AG04450 (cell line): ENCODE data around the gene MCF2L. TPM values are rescaled to one million over a fixed set of nuclear protein-coding genes. Genes with fewer than 3 reads are reported as not detected.

Source experiments
- CTCF ChIA-PET: fragments of 300-600, 350-600 bp; formaldehyde crosslinking; extraction: SDS; loops from one replicate; lab custom pipeline; 2022; ENCODE audit warnings: antibody characterized with exemption, inconsistent platforms; lab: Charles Lee
- POLR2A ChIA-PET: fragments of 350-600 bp; formaldehyde crosslinking; extraction: SDS; loops from one replicate; lab custom pipeline; 2021; ENCODE audit warnings: antibody characterized with exemption, inconsistent platforms; lab: Yijun Ruan, JAX
- DNase-seq: peaks from one replicate; pipeline ENCODE4 v3.0.0-alpha.2; 2011; ENCODE audit warnings: low read depth, low spot score
- H3K27ac ChIP-seq: one replicate; pipeline ENCODE4 v1.5.1; 2012; ENCODE audit warnings: low read depth, low read length, control low read depth
- H3K27me3 ChIP-seq: one replicate; pipeline ENCODE4 v1.6.0; 2012; ENCODE audit warnings: low read length; ENCODE audit not compliant: control insufficient read depth, insufficient read depth
- H3K4me3 ChIP-seq: 2 replicates; pipeline ENCODE4 v1.5.1; 2011; ENCODE audit warnings: mild to moderate bottlenecking, low read depth, low read length, control low read depth
- H3K9me3 ChIP-seq: 2 replicates; pipeline ENCODE4 v1.5.1; 2012; ENCODE audit warnings: low read length; ENCODE audit not compliant: control insufficient read depth, insufficient read depth
- polyA plus RNA-seq: library from polyadenylated mRNA; depleted of rRNA; stranded (reverse); fragments of >200 nt; gene quantifications from 2 replicates; pipeline ENCODE4 v1.2.3, GENCODE V29; 2011
- TF ChIP-seq, protein P1 (sequence below): IDR thresholded peaks from 2 replicates; pipeline ENCODE4 v1.5.1; 2011; ENCODE audit warnings: low read depth, low read length, control low read depth, inconsistent platforms

The MCF2L gene
- polyA plus RNA-seq, 1 experiment, result 0.04 TPM

DNA sequence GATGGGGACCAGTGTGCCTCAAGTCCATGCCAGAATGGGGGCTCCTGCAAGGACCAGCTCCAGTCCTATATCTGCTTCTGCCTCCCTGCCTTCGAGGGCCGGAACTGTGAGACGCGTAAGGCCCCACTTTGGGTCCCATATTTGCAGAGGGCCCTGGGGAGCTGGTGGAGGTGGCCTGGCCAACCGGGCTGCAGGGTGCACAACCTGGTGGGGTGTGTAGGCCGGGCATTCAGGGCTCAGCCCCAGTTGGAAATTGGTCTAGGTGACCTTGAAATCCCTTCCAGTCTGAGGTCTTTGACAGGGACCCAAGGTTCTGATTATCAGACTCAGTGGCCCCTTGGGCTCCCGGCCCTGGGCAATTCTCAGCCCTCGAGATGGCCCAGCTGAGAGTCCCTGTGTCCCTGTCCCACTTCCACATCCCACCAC, 144.8 kb downstream of the MCF2L start:
- Histone ChIP-seq H3K9me3 (peaks cover 11% of the 10 kb centered on the region; the same call in 1 of the 2 replicates), H3K4me3 (no peak overlapping the region), H3K27me3 (peaks cover 22% of the 10 kb centered on the region), H3K27ac (no peak overlapping the region)
- POLR2A ChIA-PET, result no interaction called here
- TF ChIP-seq, protein P1, sequence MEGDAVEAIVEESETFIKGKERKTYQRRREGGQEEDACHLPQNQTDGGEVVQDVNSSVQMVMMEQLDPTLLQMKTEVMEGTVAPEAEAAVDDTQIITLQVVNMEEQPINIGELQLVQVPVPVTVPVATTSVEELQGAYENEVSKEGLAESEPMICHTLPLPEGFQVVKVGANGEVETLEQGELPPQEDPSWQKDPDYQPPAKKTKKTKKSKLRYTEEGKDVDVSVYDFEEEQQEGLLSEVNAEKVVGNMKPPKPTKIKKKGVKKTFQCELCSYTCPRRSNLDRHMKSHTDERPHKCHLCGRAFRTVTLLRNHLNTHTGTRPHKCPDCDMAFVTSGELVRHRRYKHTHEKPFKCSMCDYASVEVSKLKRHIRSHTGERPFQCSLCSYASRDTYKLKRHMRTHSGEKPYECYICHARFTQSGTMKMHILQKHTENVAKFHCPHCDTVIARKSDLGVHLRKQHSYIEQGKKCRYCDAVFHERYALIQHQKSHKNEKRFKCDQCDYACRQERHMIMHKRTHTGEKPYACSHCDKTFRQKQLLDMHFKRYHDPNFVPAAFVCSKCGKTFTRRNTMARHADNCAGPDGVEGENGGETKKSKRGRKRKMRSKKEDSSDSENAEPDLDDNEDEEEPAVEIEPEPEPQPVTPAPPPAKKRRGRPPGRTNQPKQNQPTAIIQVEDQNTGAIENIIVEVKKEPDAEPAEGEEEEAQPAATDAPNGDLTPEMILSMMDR, result no peak
- DNase-seq, result no peak
- CTCF ChIA-PET, result no interaction called here

DNA sequence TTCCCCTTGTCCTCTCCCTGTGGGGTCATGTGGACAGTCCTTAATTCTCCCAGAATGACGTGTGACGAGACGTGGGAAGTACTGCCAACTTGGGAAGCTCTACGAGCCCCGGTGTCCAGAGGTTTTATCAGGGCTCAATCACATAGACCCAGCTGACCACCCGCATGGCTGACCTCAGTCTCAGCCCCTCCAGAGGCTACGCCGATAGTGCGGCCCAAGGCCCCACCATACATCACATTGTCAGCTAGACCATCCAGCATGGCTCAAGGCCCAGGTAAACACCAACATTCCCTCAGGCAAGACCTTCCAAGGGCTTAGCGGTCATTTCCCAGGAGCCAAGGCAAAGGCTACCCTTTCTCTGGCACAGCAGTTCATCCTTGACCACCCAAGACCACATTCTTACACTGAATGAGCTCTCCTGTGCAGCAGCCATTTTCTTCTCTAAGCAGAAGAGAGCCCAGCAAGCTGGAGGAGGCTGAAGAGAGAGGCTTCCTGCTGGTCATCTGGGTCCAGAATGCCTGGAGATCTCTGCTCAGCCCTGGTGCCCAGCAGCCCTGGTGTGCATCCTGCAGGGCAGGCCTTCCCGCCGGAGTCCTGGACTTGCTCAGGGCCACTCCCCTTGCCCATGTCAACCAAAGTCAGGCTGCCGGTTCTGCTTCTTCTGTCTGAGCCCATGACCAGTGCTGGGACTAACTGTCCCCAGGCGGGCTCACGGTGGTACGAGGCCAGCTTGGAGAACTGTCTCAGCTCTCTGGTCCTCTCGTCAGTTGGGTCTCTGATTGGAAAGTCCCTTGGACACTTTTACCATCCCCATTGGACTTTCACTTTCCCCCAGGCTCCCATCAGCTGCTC, 145.7 kb downstream of the MCF2L start:
- Histone ChIP-seq H3K9me3 (peaks cover 2% of the 10 kb centered on the region; the same call in 1 of the 2 replicates), H3K27ac (no peak overlapping the region), H3K27me3 (peaks cover 16% of the 10 kb centered on the region), H3K4me3 (no peak overlapping the region)
- ChIA-PET CTCF (no interaction called here), POLR2A (no interaction called here)
- DNase-seq, result no peak
- TF ChIP-seq, protein P1, result no peak

DNA sequence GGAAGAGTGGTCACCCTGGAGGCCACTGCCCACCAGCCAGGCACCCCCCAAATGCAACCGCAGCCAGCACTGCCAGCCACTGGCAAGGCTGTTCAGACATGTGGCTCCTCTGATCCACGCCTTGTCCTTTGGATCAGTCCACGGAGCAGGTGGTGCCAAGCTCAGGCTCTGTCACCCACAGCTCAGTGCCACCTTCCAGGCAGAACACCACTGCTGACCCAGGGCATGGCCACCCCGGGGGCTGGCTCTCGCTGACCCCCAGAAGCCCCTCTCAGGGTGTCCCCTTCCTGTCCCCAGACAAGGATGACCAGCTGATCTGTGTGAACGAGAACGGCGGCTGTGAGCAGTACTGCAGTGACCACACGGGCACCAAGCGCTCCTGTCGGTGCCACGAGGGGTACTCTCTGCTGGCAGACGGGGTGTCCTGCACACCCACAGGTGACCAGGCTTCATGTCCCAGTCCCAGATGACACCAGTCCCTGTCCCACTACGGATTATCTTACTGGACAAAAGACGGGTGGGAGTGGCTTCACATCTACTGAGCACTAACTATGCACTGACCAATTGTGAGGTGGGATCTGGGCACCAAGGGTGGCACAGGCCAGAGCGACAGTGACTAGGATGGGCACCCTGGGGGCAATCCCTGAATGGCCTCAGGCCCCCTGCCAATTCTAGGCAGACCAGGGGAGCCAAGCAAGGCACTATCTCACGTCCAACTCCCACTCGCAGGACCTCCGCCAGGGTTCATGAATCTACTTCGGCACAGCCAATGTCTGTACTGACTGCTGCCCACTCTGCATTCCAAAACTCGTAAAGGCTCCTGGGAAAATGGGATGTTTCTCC, 146.6 kb downstream of the MCF2L start:
- DNase-seq, result no peak
- Histone ChIP-seq H3K9me3 (no peaks in the 10 kb centered on the region; the same call in 1 of the 2 replicates), H3K27ac (no peak overlapping the region), H3K27me3 (peaks cover 13% of the 10 kb centered on the region), H3K4me3 (no peak overlapping the region)
- TF ChIP-seq, protein P1, result no peak
- POLR2A ChIA-PET, result no interaction called here
- CTCF ChIA-PET, result no interaction called here

DNA sequence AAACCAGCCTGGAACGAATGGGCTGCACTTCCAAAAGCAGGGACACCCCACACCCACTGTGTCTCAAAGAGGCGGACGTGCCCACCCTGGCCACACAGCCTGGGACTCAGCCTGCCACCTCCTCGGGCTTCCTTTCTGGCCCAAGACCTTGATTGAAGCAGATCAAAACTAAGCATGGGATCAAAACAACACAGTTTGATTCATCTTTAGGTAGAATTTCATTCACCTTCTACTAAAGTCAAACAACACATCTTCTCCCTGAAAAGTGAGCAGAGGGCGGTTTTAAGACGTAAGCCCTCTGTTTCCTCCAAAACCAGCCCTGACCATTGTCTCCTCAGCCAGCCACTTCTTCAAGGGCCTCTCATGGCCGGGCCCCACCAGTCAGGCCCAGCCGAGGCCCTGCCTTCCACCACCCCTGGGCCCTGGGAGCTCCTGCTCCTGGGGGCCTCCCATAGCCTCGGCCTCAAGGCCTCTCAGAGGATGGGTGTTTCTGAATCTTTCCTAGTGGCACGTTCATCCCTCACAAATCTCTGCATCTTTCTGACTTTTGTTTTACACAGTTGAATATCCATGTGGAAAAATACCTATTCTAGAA, 147.3 kb downstream of the MCF2L start:
- no peaks in the 10 kb centered on the region; the same call in 1 of the 2 replicates for H3K9me3 ChIP-seq
- DNase-seq, result no peak
- no peak overlapping the region for H3K27ac ChIP-seq
- no peak overlapping the region for H3K4me3 ChIP-seq
- POLR2A ChIA-PET, result no interaction called here
- CTCF ChIA-PET, result no interaction called here
- peaks cover 8% of the 10 kb centered on the region for H3K27me3 ChIP-seq
- TF ChIP-seq, protein P1, result no peak
